Omental fat pad (tissue), 4 donors: ENCODE data around the gene PRKCA. TPM values are rescaled to one million over a fixed set of nuclear protein-coding genes. Genes with fewer than 3 reads are reported as not detected.
A peak's percentile ranks its signal among the peaks of the same experiment; 100 is the strongest.

Source experiments
- ATAC-seq: fragments of 150-250 bp; one replicate; pipeline ENCODE4 v1.9.1; 2016; ENCODE audit warnings: mild to moderate bottlenecking, moderate library complexity; ENCODE audit not compliant: low FRiP score
- DNase-seq: peaks from one replicate; pipeline ENCODE4 v3.0.0-alpha.2; 2019; ENCODE audit warnings: low spot score
- CTCF ChIP-seq, 3 donors: fragments of 450-650 bp; IDR thresholded peaks; one replicate each; pipeline ENCODE4 v1.5.1; 2016 to 2017; ENCODE audit warnings: antibody characterized with exemption in 3 of 3, mild to moderate bottlenecking in 3 of 3, moderate library complexity in 2 of 3
- total RNA-seq, 4 donors: library from RNA; depleted of rRNA; stranded (reverse); fragments of >200 nt; gene quantifications; one replicate each; pipeline ENCODE4 v1.1.0, GENCODE V29; 2016

The PRKCA gene
- total RNA-seq, 4 donors from 2014 or later = 6.7 to 14.3 (median 10.3) TPM

DNA sequence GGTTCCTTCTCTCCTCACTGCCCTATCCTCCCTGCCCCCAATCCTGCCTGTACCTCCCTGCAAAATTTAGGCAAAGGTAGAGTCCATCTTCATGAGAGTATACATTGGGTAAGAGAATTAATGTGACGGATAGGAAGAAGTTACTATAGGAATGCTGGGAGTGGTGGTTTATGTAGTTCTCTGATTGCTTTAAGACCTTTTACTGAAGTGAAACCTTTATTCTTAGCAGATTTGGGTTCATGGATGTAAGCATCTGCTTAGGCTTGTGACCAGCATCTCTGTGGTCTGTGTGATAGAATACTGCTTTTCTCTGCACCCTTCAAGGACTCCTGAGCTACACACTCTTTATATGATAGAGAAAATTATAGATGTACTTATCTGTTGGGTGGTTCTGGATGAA, 127.3 kb downstream of the PRKCA start:
- no peak for ATAC-seq
- no peak for DNase-seq
- TF ChIP-seq CTCF (IDR thresholded peaks at IDR 0.05) = no peak

GRCh38 chr17:66430846-66431795, 128.7 kb downstream of the PRKCA start:
- no peak for TF ChIP-seq CTCF (IDR thresholded peaks at IDR 0.05)
- ATAC-seq (no peak), DNase-seq (no peak)

- ATAC-seq (peak; percentile 69), DNase-seq (no peak)
Measured at GRCh38 chr17:66431910-66432309, 129.5 kb downstream of the PRKCA start.

GRCh38 chr17:66432411-66432957, 130.1 kb downstream of the PRKCA start:
- no peak for TF ChIP-seq CTCF (IDR thresholded peaks at IDR 0.05)
- DNase-seq (no peak), ATAC-seq (no peak)

More at GRCh38 chr17:66431910-66432309, 129.5 kb downstream of the PRKCA start:
- no peak for TF ChIP-seq CTCF (IDR thresholded peaks at IDR 0.05)

- ATAC-seq = no peak
- no peak for DNase-seq
- TF ChIP-seq CTCF (IDR thresholded peaks at IDR 0.05) = no peak
Measured at GRCh38 chr17:66432996-66433551, 130.7 kb downstream of the PRKCA start.

- TF ChIP-seq CTCF (IDR thresholded peaks at IDR 0.05) = no peak
- no peak for DNase-seq
- no peak for ATAC-seq
Measured at GRCh38 chr17:66435182-66435581, 132.8 kb downstream of the PRKCA start.
